ENCODE data around the gene RRP1B.

RRP1B gene

DNA sequence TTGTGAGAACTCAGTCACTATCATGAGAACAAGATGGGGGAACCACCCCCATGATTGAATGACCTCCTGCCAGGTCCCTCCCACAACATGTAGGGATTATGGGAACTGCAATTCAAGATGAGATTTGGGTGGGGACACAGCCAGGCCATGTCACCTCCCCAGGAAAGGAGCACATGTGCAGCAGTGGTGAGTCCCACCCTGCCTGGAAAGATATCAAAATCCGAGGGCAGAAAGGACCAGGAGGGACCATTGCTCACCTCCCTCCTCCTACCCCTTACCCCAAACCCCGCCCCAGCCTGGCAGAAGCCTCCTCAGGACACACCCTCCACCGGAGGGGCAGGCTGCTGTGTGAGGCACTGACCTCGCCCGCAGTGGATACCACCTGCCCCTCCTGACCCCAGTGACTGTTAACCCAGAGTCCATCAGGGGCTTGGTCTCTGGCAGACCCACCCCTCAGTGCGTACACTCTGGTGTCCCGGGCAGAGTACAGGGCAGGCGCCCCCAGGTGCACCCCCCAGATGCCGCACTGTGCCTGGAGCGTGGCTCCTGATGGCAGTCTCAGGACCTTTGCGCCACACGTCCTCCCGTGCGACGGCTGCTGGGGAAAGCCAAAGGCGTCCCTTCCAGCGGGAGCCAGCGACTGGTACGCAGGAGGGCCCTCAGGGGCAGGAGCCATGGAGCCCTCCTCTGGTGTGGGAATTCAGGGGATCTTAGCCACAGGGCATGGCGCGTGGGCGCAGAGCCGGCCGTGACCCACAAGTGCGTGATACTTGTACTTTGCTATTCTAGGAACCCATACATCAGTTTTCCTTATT lies 80.5 kb downstream of the RRP1B start:
- Histone ChIP-seq H3K27ac (ENCODE audit: poor library complexity, severe bottlenecking) (peak overlapping the region; percentile 31), H3K4me3 (ENCODE audit: severe bottlenecking) (no peak overlapping the region), H3K4me1 (ENCODE audit: insufficient read depth, poor library complexity, severe bottlenecking) (peaks cover 3% of the 10 kb centered on the region), H3K9me3 (ENCODE audit: severe bottlenecking) (no peaks in the 10 kb centered on the region), H3K27me3 (ENCODE audit: insufficient read depth, poor library complexity, severe bottlenecking) (no peaks in the 10 kb centered on the region), H3K36me3 (ENCODE audit: low read depth) (peaks cover 73% of the 10 kb centered on the region)
- ATAC-seq (ENCODE audit: low read depth) (peak; percentile 61), DNase-seq (ENCODE audit: low spot score) (no peak)
- no peak for TF ChIP-seq CTCF (IDR thresholded peaks at IDR 0.05; ENCODE audit: poor library complexity, severe bottlenecking)

GRCh38 chr21:43740497-43741156 lies 81.3 kb downstream of the RRP1B start:
- peak; percentile 77 for ATAC-seq (ENCODE audit: low read depth)
- no peak for DNase-seq (ENCODE audit: low spot score)
- peak overlapping the region; percentile 31 for H3K27ac ChIP-seq (ENCODE audit: poor library complexity, severe bottlenecking)

DNA sequence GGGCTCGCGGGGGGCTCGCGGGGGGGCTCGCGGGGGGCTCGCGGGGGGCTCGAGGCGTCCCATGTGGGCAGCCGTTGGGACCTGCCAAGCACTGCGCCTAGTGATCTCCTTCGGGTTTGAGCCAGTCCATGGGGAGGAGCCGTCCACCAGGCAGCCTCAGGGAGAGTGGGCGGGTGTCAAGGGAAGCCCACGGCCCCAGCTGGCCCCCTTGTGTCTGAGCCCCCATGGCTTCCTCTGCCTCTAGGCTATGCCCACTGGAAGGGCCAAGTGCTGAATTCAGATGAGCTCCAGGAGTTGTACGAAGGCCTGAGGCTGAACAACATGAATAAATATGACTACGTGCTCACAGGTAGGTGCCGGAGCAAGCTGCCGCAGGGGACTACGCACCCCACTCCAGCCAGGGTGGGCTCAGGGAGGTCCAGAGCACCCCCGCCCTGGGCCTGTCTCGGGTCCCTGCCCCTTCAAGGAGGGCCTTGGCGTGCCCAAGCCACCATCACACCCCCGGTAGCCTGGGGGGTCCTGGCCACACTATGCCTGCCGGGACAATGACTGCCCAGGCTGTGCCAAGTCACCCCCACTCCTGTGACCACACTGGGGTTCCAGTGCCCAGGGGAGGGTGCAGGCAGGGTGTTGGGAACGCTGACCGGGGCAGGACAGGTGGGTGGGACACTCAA lies 82.2 kb downstream of the RRP1B start:
- H3K27me3 ChIP-seq (ENCODE audit: insufficient read depth, poor library complexity, severe bottlenecking) = no peaks in the 10 kb centered on the region
- peaks cover 78% of the 10 kb centered on the region for H3K36me3 ChIP-seq (ENCODE audit: low read depth)
- H3K9me3 ChIP-seq (ENCODE audit: severe bottlenecking) = no peaks in the 10 kb centered on the region
- no peak for DNase-seq (ENCODE audit: low spot score)
- peaks cover 3% of the 10 kb centered on the region for H3K4me1 ChIP-seq (ENCODE audit: insufficient read depth, poor library complexity, severe bottlenecking)
- H3K27ac ChIP-seq (ENCODE audit: poor library complexity, severe bottlenecking) = no peak overlapping the region
- TF ChIP-seq CTCF (IDR thresholded peaks at IDR 0.05; ENCODE audit: poor library complexity, severe bottlenecking) = no peak
- no peak overlapping the region for H3K4me3 ChIP-seq (ENCODE audit: severe bottlenecking)
- ATAC-seq (ENCODE audit: low read depth) = no peak

More at GRCh38 chr21:43740497-43741156, 81.3 kb downstream of the RRP1B start:
- Histone ChIP-seq H3K4me3 (ENCODE audit: severe bottlenecking) (no peak overlapping the region), H3K4me1 (ENCODE audit: insufficient read depth, poor library complexity, severe bottlenecking) (peaks cover 3% of the 10 kb centered on the region), H3K27me3 (ENCODE audit: insufficient read depth, poor library complexity, severe bottlenecking) (no peaks in the 10 kb centered on the region), H3K9me3 (ENCODE audit: severe bottlenecking) (no peaks in the 10 kb centered on the region), H3K36me3 (ENCODE audit: low read depth) (peaks cover 75% of the 10 kb centered on the region)
- no peak for TF ChIP-seq CTCF (IDR thresholded peaks at IDR 0.05; ENCODE audit: poor library complexity, severe bottlenecking)

- H3K4me1 ChIP-seq (ENCODE audit: insufficient read depth, poor library complexity, severe bottlenecking) = peaks cover 3% of the 10 kb centered on the region
- H3K9me3 ChIP-seq (ENCODE audit: severe bottlenecking) = no peaks in the 10 kb centered on the region
- ATAC-seq (ENCODE audit: low read depth) (no peak), DNase-seq (ENCODE audit: low spot score) (no peak)
- peaks cover 80% of the 10 kb centered on the region for H3K36me3 ChIP-seq (ENCODE audit: low read depth)
- no peaks in the 10 kb centered on the region for H3K27me3 ChIP-seq (ENCODE audit: insufficient read depth, poor library complexity, severe bottlenecking)
- TF ChIP-seq CTCF (IDR thresholded peaks at IDR 0.05; ENCODE audit: poor library complexity, severe bottlenecking) = no peak
- no peak overlapping the region for H3K27ac ChIP-seq (ENCODE audit: poor library complexity, severe bottlenecking)
- H3K4me3 ChIP-seq (ENCODE audit: severe bottlenecking) = no peak overlapping the region
Measured at GRCh38 chr21:43743947-43744346, 84.6 kb downstream of the RRP1B start.

All from RWPE2 (cell line).